Large intestine (tissue), 3 donors: Measurements from ENCODE around the gene EFCAB8. TPM values are rescaled to one million over a fixed set of nuclear protein-coding genes. Genes with fewer than 3 reads are reported as not detected.

Experiments used
- DNase-seq, 2 donors: peaks; one replicate each; pipeline versions ENCODE4 v3.0.0 to v3.0.0-alpha.2; 2013
- H3K27ac ChIP-seq: one replicate; pipeline ENCODE4 v1.5.1; 2013; ENCODE audit warnings: low read length
- H3K27me3 ChIP-seq: 2 replicates; pipeline ENCODE4 v1.6.1; 2013; ENCODE audit warnings: low read length; ENCODE audit not compliant: control insufficient read depth, insufficient read depth
- H3K36me3 ChIP-seq: 2 replicates; pipeline ENCODE4 v1.6.1; 2013; ENCODE audit warnings: low read length; ENCODE audit not compliant: control insufficient read depth, insufficient read depth
- H3K4me1 ChIP-seq: one replicate; pipeline ENCODE4 v1.6.1; 2013; ENCODE audit warnings: low read length; ENCODE audit not compliant: control insufficient read depth, insufficient read depth
- H3K4me3 ChIP-seq: one replicate; pipeline ENCODE4 v1.5.1; 2013; ENCODE audit warnings: low read length
- H3K9me3 ChIP-seq: one replicate; pipeline ENCODE4 v1.6.1; 2013; ENCODE audit warnings: mild to moderate bottlenecking, low read depth, low read length, moderate library complexity; ENCODE audit not compliant: control insufficient read depth
- WGBS: methylation state at CpG from one replicate; pipeline ENCODE4 v1.1.5; 2013; ENCODE audit warnings: low lambda C conversion rate; ENCODE audit not compliant: insufficient coverage; 5-methylcytosine and 5-hydroxymethylcytosine counted together
- polyA plus RNA-seq: library from polyadenylated mRNA; unstranded; fragments of 120-200 nt; gene quantifications from one replicate; pipeline ENCODE4 v1.2.1, GENCODE V29; 2013

Gene EFCAB8
- polyA plus RNA-seq, 1 donor: 0.25 TPM

- no peak overlapping the region for H3K27ac ChIP-seq
- H3K9me3 ChIP-seq: no peaks in the 10 kb centered on the region
- WGBS: 100% methylated on average over 2 of the region's 2 CpGs
- no peak overlapping the region for H3K4me3 ChIP-seq
- DNase-seq: no peak
- H3K4me1 ChIP-seq: no peaks in the 10 kb centered on the region
- H3K36me3 ChIP-seq: no peaks in the 10 kb centered on the region
- H3K27me3 ChIP-seq: peaks cover 3% of the 10 kb centered on the region
These were observed 138.7 kb downstream of the EFCAB8 start for GRCh38 chr20:32997431-32997830.

- Histone ChIP-seq H3K4me1 (no peaks in the 10 kb centered on the region), H3K27me3 (peaks cover 3% of the 10 kb centered on the region), H3K36me3 (no peaks in the 10 kb centered on the region), H3K4me3 (no peak overlapping the region), H3K9me3 (no peaks in the 10 kb centered on the region), H3K27ac (no peak overlapping the region)
- DNase-seq: no peak
- 100% methylated on average over 2 of the region's 9 CpGs for WGBS
These were observed 141.0 kb downstream of the EFCAB8 start for GRCh38 chr20:32999603-33000250.

DNA sequence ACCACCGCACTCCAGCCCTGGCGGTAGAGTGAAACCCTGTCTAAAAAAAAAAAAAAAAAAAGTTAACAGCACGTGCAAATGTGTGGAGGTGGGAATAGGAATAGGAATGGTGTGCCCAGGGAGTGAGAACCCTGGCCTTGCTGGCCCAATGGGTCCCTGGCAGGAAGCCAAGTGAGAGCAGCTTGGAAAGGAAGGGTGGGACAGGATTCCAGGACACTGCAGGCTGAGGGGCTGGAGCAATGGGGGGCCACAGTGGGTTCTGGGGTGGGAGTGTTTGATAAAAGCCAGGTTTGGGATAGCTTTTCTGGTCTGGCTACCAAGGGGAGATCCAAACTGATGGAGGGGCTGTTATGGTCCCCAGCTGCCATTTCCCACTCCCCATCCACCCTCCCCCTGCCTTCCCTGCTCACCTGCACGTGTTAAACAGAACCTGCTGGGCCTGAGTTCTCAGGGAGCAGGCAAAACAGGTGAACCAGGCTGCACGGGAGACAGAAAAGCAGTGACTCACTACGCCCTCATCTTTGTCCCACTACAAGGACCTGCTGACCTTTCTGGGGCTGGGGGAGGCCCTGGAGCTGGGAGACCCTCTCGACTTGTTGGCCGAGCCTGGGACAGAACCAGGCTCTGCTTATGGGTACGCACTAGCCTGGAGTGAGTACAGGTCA is 142.2 kb downstream of the EFCAB8 start:
- peaks cover 3% of the 10 kb centered on the region for H3K27me3 ChIP-seq
- H3K36me3 ChIP-seq: no peaks in the 10 kb centered on the region
- H3K4me1 ChIP-seq: no peaks in the 10 kb centered on the region
- H3K27ac ChIP-seq: no peak overlapping the region
- WGBS: no CpG with 5 or more reads among the region's 9 CpGs
- H3K4me3 ChIP-seq: no peak overlapping the region
- H3K9me3 ChIP-seq: no peaks in the 10 kb centered on the region
- no peak for DNase-seq

DNA sequence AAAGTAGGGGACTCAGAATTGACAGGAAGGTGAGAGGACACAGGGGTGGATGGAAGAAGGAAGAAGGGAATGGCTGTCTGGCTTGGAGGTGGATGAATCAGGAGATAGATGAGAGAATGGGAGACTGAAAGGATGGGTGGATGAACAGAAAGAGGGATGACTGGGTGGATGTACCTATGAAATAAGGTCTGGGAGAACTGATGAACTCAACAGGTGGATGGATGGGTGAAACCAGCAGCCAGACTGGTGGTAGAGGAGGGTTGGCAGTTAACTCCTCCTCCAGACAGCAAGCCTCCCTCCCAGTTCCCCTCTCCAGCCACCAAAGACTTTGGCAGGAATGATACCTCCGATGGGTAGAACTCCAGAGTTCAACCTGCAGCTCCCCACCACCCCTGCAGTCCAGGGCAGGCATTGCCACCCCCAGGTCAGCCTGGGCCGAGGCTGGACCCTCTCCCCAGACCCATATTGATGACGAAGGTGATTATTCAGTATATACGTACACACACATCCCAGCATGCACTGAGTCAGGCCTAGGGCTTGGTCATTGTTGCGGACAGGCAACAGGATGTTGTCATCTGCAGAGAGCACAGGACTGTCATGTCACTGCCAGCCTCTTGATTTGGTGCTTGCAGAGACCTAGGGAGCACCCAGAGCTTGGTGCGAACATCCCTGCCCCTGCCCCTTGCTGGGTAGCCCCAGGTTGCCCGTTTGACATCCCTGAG is 143.5 kb downstream of the EFCAB8 start:
- no peak for DNase-seq
- Histone ChIP-seq H3K9me3 (no peaks in the 10 kb centered on the region), H3K36me3 (no peaks in the 10 kb centered on the region), H3K4me1 (no peaks in the 10 kb centered on the region), H3K4me3 (no peak overlapping the region), H3K27ac (no peak overlapping the region), H3K27me3 (peaks cover 3% of the 10 kb centered on the region)
- no CpG with 5 or more reads among the region's 7 CpGs for WGBS

DNA sequence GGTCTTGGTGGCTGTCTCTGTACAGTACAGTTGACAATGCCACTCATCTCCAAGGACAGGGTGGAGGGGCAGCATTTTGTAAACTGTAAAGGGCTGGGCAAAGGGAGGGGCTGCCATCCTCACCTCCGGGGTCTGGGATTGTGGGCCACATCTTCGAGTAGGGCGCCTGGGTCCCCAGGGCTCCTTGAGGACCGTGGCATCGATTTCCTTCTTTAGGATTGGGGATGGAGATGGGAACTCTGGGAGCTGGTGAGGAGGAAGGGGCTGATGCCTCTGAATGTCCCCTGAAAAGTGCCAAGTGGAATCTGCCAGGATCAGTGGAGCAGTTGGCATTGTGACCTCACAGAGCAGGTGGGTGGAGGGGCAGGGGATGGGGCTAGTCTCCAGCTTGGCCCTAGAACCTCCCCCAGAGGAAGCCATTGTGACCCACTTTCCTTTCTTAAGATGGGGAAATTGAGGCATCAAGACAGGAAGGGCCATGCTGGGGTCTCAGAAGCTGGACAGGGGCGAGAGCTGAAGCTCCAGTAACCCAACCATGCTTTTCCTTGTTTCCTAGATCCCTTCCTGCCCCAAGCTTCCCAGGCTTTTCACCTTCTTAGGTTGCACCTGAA is 145.5 kb downstream of the EFCAB8 start, which contains the start of gene SUN5:
SUN5 (minus strand) TSS at position 293 of the 611 bp plus-strand sequence; CDS start at position 200, 93 bp downstream.
- no peak for DNase-seq
- no peaks in the 10 kb centered on the region for H3K36me3 ChIP-seq
- no CpG with 5 or more reads among the region's 6 CpGs for WGBS
- no peak within 1 kb of the TSS for H3K4me3 ChIP-seq
- no peaks in the 10 kb centered on the region for H3K4me1 ChIP-seq
- H3K27me3 ChIP-seq: peaks cover 3% of the 10 kb centered on the region
- no peaks in the 10 kb centered on the region for H3K9me3 ChIP-seq
- no peak within 1 kb of the TSS for H3K27ac ChIP-seq

DNA sequence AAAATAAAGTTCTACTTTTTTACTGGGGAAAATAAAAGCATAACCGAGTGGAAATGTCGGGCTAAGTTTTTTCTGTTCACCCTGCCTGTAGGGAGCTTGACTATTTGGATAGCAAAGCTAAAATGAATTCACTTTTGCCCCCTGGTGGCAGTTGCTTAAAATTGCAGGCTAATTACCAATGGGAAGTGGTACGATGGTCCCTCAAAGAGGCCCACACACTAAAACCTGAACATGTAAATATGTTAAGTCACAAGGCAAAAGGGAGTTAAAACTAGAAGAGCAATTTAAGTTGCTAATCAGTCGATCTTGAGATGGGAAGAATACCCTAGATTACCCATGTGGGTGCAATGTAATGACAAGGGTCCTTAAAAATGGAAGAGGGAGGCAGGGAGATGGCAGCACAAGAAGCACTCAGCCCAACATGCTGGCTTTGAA is 146.4 kb downstream of the EFCAB8 start:
- H3K9me3 ChIP-seq: no peaks in the 10 kb centered on the region
- no peak for DNase-seq

GRCh38 chr20:33005908-33006775 is 147.4 kb downstream of the EFCAB8 start:
- H3K4me1 ChIP-seq: no peaks in the 10 kb centered on the region
- no peak overlapping the region for H3K27ac ChIP-seq
- no peaks in the 10 kb centered on the region for H3K36me3 ChIP-seq
- H3K4me3 ChIP-seq: no peak overlapping the region
- H3K9me3 ChIP-seq: no peaks in the 10 kb centered on the region
- H3K27me3 ChIP-seq: peaks cover under 1% of the 10 kb centered on the region
- WGBS: no CpG with 5 or more reads among the region's 8 CpGs
- no peak for DNase-seq

More for the DNA sequence above, 146.4 kb downstream of the EFCAB8 start:
- no peaks in the 10 kb centered on the region for H3K4me1 ChIP-seq
- no peaks in the 10 kb centered on the region for H3K36me3 ChIP-seq
- H3K4me3 ChIP-seq: no peak overlapping the region
- no peak overlapping the region for H3K27ac ChIP-seq
- WGBS: no CpG with 5 or more reads among the region's 4 CpGs
- peaks cover 3% of the 10 kb centered on the region for H3K27me3 ChIP-seq

DNA sequence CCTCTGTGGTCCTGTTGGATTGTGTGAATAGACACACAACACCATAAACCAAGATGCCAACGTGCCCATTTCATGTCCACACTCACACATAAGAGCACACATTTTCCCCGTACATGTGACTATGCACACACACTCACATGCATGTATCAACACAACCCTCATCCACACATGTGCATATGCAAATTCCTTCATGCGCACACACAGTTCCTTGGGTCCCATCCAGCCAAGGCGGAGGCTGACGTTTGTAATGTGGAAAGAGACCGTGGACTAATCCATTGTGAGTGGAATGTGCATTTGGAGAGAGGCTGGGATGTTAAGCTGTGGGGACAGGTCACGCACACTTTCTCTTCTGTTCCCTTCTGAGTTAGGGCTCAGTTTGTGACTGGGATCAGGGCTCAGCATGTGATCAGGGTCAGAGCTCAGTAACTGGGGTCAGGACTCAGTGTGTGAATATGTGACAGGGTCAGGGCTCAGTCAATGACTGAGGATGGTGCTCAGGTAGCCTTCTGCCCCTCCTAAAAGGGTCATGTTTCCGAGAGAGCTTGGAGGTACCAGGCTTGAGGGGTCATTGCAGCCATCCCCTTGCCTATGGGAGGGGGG is 148.2 kb downstream of the EFCAB8 start:
- no peak overlapping the region for H3K27ac ChIP-seq
- no peaks in the 10 kb centered on the region for H3K36me3 ChIP-seq
- no peak overlapping the region for H3K4me3 ChIP-seq
- DNase-seq: no peak
- no peaks in the 10 kb centered on the region for H3K9me3 ChIP-seq
- no peaks in the 10 kb centered on the region for H3K27me3 ChIP-seq
- H3K4me1 ChIP-seq: no peaks in the 10 kb centered on the region
- WGBS: no CpG with 5 or more reads among the region's 8 CpGs

DNA sequence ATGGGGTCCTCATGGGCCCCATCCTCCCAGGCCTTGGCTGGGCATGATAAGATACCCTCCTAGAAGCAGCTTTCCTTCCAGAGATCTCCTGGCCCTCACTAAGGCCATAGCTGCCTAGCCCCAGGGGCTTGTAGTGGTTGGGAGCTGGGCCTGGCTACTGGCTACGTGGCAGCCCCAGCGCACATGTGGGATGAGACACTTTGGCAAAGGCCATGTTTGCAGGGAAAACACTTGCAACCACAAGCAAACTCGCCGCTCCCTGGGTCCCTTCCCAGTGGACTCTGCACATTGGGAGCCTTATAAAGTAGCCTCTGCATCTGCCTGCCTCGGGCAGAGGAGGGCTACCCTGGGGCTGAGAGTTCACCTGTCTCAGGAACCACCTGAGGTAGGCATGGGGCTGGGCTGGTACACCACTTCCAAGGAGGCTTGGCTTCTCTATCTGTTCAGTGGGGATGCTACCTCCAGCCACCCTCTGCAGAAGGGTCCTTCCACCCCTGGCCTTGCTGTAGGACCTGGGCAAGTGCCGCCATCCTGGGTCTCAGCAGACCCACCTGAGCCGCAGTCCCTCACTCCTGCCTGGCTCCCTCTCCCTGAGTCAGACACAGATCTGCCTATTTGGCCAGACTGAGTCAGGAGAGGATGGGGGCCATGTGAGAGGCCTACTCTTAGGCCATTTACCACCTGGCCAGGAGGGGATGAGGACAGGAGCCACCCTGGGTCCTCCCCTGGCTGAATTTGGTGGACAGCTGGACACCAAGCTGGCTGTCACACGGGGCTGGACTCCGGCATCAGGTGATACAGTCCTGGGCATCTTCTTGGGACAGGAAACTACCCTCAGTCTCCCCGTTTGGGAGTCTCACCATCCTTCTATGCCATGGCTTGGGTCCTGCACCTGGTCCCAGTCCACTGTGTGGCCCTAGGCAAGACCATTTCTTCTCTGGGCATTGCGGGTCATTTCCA is 148.9 kb downstream of the EFCAB8 start, which contains the start of gene BPIFB2:
BPIFB2 (plus strand) TSS at position 329 of the 960 bp plus-strand sequence. CDS start 871 bp downstream, outside the sequence.
- H3K9me3 ChIP-seq: no peaks in the 10 kb centered on the region

More for the DNA sequence above, 148.9 kb downstream of the EFCAB8 start, which contains the start of gene BPIFB2:
- no CpG with 5 or more reads among the region's 11 CpGs for WGBS
- no peaks in the 10 kb centered on the region for H3K4me1 ChIP-seq
- no peak within 1 kb of the TSS for H3K27ac ChIP-seq
- no peak for DNase-seq
- H3K4me3 ChIP-seq: no peak within 1 kb of the TSS
- no peaks in the 10 kb centered on the region for H3K36me3 ChIP-seq
- H3K27me3 ChIP-seq: no peaks in the 10 kb centered on the region
